ENCODE data around the gene ZDHHC11B.
"Not testable (repeated sequence)": the region's sequence is repeated elsewhere in the genome, so short reads cannot be mapped to it uniquely, and the experiment has no call there.

Gene ZDHHC11B

GRCh38 chr5:757346-757930 lies 27.1 kb downstream of the ZDHHC11B start:
- no peak overlapping the region for H3K4me3 ChIP-seq (ENCODE audit: low read depth, low read length)
- DNase-seq (ENCODE audit: low read depth) = no peak
- TF ChIP-seq CTCF (IDR thresholded peaks at IDR 0.05; ENCODE audit: insufficient read depth, low read depth, low read length, missing control alignments) = no peak

GRCh38 chr5:756865-757345 lies 27.6 kb downstream of the ZDHHC11B start:
- DNase-seq (ENCODE audit: low read depth) = no peak
- no peak for TF ChIP-seq CTCF (IDR thresholded peaks at IDR 0.05; ENCODE audit: insufficient read depth, low read depth, low read length, missing control alignments)
- H3K4me3 ChIP-seq (ENCODE audit: low read depth, low read length) = no peak overlapping the region

GRCh38 chr5:756171-756570 lies 28.4 kb downstream of the ZDHHC11B start:
- H3K4me3 ChIP-seq (ENCODE audit: low read depth, low read length) = no peak overlapping the region
- no peak for DNase-seq (ENCODE audit: low read depth)
- no peak for TF ChIP-seq CTCF (IDR thresholded peaks at IDR 0.05; ENCODE audit: insufficient read depth, low read depth, low read length, missing control alignments)

GRCh38 chr5:754143-754632 lies 30.3 kb downstream of the ZDHHC11B start:
- H3K4me3 ChIP-seq (ENCODE audit: low read depth, low read length); DNase-seq (ENCODE audit: low read depth): not testable (repeated sequence)

GRCh38 chr5:753567-754142 lies 30.9 kb downstream of the ZDHHC11B start:
- not testable (repeated sequence) for H3K4me3 ChIP-seq (ENCODE audit: low read depth, low read length); DNase-seq (ENCODE audit: low read depth)

GRCh38 chr5:752532-753115 lies 31.9 kb downstream of the ZDHHC11B start:
- not testable (repeated sequence) for H3K4me3 ChIP-seq (ENCODE audit: low read depth, low read length); DNase-seq (ENCODE audit: low read depth)

- DNase-seq (ENCODE audit: low read depth); H3K4me3 ChIP-seq (ENCODE audit: low read depth, low read length): not testable (repeated sequence)
Observed at GRCh38 chr5:751992-752391, 32.5 kb downstream of the ZDHHC11B start.

GRCh38 chr5:751496-751895 lies 33.0 kb downstream of the ZDHHC11B start:
- no peak for DNase-seq (ENCODE audit: low read depth)
- H3K4me3 ChIP-seq (ENCODE audit: low read depth, low read length) = no peak overlapping the region
- no peak for TF ChIP-seq CTCF (IDR thresholded peaks at IDR 0.05; ENCODE audit: insufficient read depth, low read depth, low read length, missing control alignments)

- H3K4me3 ChIP-seq (ENCODE audit: low read depth, low read length); DNase-seq (ENCODE audit: low read depth): not testable (repeated sequence)
Observed at GRCh38 chr5:750226-750625, 34.3 kb downstream of the ZDHHC11B start.

Measured in GM12865 (cell line).